Right atrium auricular region (tissue), 2 donors: Measurements from ENCODE around the gene RCAN3. TPM values are rescaled to one million over a fixed set of nuclear protein-coding genes. Genes with fewer than 3 reads are reported as not detected.
"Not testable (repeated sequence)": the region's sequence is repeated elsewhere in the genome, so short reads cannot be mapped to it uniquely, and the experiment has no call there.

Experiments used
- DNase-seq: peaks from one replicate; pipeline ENCODE4 v3.0.0-alpha.2; 2019; ENCODE audit warnings: low spot score
- H3K27ac ChIP-seq, 2 donors: fragments of 200-600 bp; sonication (generic); 1 replicate in 1 of 2; 2 replicates in 1 of 2; pipeline ENCODE4 v1.5.1; 2016 to 2019
- H3K27me3 ChIP-seq, 2 donors: fragments of 200-600 bp; sonication (generic); one replicate each; pipeline versions ENCODE4 v1.5.1 to v1.6.0; 2017 to 2019
- H3K36me3 ChIP-seq: fragments of 200-600 bp; sonication (generic); one replicate; pipeline ENCODE4 v1.5.1; 2016
- H3K4me1 ChIP-seq, 2 donors: fragments of 200-600 bp; sonication (generic); one replicate each; pipeline versions ENCODE4 v1.5.1 to v1.6.0; 2017 to 2019
- H3K4me3 ChIP-seq, 2 donors: fragments of 200-600 bp; sonication (generic); 1 replicate in 1 of 2; 2 replicates in 1 of 2; pipeline ENCODE4 v1.5.1; 2017 to 2019; ENCODE audit warnings: mild to moderate bottlenecking in 1 of 2, moderate library complexity in 1 of 2
- H3K9me3 ChIP-seq, 2 donors: fragments of 200-600 bp; sonication (generic); one replicate each; pipeline ENCODE4 v1.5.1; 2019
- total RNA-seq, 2 donors: library from RNA; depleted of rRNA; stranded (reverse); fragments of >200 nt; gene quantifications; one replicate each; pipeline ENCODE4 v1.1.0, GENCODE V29; 2016
- TF ChIP-seq, protein P1 (sequence below), 2 donors: fragments of 200-600 bp; sonication (generic); IDR thresholded peaks; one replicate each; pipeline ENCODE4 v1.5.1; 2019; ENCODE audit warnings: antibody characterized with exemption in 2 of 2

The RCAN3 gene
- total RNA-seq, 2 donors from 2014 or later: 5.0 to 7.5 TPM

DNA sequence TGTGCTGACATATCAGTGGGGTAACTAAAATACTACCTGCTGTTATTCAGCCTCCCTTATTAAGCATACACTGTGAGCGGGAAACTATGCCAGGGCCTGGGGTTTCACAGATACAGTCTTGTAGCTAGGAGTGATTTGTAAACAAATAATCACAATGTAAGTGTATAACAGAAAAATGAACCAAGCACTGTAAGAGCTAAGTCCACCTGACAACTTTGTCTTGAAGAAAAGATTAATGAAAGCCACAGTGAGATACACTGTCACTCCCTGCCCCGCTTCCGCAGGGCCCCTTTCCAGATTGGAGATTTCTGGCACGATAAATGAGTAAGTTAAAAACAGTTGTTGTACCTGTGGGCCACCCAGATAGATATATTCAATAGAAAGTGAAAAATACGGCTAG is 4.8 kb downstream of the RCAN3 start:
- H3K4me3 ChIP-seq: no peak overlapping the region
- H3K36me3 ChIP-seq: no peaks in the 10 kb centered on the region
- no peaks in the 10 kb centered on the region for H3K9me3 ChIP-seq
- no peaks in the 10 kb centered on the region for H3K27me3 ChIP-seq
- peaks cover 0 to 14% of the 10 kb centered on the region in 2 donors for H3K4me1 ChIP-seq
- H3K27ac ChIP-seq: no peak overlapping the region
- DNase-seq: no peak
- TF ChIP-seq, protein P1, sequence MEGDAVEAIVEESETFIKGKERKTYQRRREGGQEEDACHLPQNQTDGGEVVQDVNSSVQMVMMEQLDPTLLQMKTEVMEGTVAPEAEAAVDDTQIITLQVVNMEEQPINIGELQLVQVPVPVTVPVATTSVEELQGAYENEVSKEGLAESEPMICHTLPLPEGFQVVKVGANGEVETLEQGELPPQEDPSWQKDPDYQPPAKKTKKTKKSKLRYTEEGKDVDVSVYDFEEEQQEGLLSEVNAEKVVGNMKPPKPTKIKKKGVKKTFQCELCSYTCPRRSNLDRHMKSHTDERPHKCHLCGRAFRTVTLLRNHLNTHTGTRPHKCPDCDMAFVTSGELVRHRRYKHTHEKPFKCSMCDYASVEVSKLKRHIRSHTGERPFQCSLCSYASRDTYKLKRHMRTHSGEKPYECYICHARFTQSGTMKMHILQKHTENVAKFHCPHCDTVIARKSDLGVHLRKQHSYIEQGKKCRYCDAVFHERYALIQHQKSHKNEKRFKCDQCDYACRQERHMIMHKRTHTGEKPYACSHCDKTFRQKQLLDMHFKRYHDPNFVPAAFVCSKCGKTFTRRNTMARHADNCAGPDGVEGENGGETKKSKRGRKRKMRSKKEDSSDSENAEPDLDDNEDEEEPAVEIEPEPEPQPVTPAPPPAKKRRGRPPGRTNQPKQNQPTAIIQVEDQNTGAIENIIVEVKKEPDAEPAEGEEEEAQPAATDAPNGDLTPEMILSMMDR (IDR thresholded peaks at IDR 0.05): no peak

GRCh38 chr1:24508911-24509310 is 6.3 kb downstream of the RCAN3 start:
- Histone ChIP-seq H3K27ac (no peak overlapping the region), H3K4me3 (no peak overlapping the region), H3K27me3 (no peaks in the 10 kb centered on the region), H3K4me1 (peaks cover 0 to 7% of the 10 kb centered on the region in 2 donors), H3K9me3 (no peaks in the 10 kb centered on the region), H3K36me3 (no peaks in the 10 kb centered on the region)
- TF ChIP-seq, protein P1 (IDR thresholded peaks at IDR 0.05): no peak
- no peak for DNase-seq

GRCh38 chr1:24513706-24514105 is 11.1 kb downstream of the RCAN3 start:
- no peak for DNase-seq
- no peak overlapping the region for H3K27ac ChIP-seq
- no peaks in the 10 kb centered on the region for H3K27me3 ChIP-seq

DNA sequence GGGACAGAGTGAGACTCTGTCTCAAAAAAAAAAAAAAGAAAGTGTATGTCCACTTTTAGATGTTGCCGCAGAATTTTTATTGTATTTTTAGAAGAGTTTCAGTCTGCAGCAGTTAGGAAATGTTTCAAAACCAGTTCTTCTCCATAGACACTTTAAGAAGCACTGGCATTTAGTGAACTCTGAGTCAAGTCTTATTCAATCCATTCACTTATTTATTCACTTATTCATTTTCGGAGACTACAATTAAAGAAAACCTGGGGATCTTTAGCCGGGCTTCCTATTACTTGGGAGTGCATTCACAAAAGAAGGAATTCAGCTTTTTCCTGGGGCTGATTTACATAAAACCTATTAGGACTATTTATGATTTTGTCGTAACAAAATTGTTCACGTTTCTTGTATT is 12.3 kb downstream of the RCAN3 start:
- Histone ChIP-seq H3K4me3 (no peak overlapping the region), H3K36me3 (no peaks in the 10 kb centered on the region), H3K9me3 (no peaks in the 10 kb centered on the region), H3K27me3 (no peaks in the 10 kb centered on the region), H3K27ac (no peak overlapping the region), H3K4me1 (no peaks in the 10 kb centered on the region)
- TF ChIP-seq, protein P1 (IDR thresholded peaks at IDR 0.05): no peak
- no peak for DNase-seq

More at GRCh38 chr1:24513706-24514105, 11.1 kb downstream of the RCAN3 start:
- TF ChIP-seq, protein P1 (IDR thresholded peaks at IDR 0.05): no peak
- Histone ChIP-seq H3K36me3 (no peaks in the 10 kb centered on the region), H3K4me1 (no peaks in the 10 kb centered on the region), H3K9me3 (no peaks in the 10 kb centered on the region), H3K4me3 (no peak overlapping the region)

- H3K9me3 ChIP-seq, H3K27ac ChIP-seq, H3K4me3 ChIP-seq, H3K4me1 ChIP-seq, DNase-seq, H3K36me3 ChIP-seq, H3K27me3 ChIP-seq: not testable (repeated sequence)
Observed at GRCh38 chr1:24515671-24516209, 13.1 kb downstream of the RCAN3 start.

GRCh38 chr1:24516506-24516905 is 13.9 kb downstream of the RCAN3 start:
- H3K9me3 ChIP-seq: no peaks in the 10 kb centered on the region
- H3K4me1 ChIP-seq: no peaks in the 10 kb centered on the region
- TF ChIP-seq, protein P1 (IDR thresholded peaks at IDR 0.05): no peak
- H3K36me3 ChIP-seq: no peaks in the 10 kb centered on the region
- H3K27me3 ChIP-seq: no peaks in the 10 kb centered on the region
- no peak for DNase-seq
- H3K27ac ChIP-seq: no peak overlapping the region
- no peak overlapping the region for H3K4me3 ChIP-seq
